NB4 (cell line): ENCODE results near the gene TGM6.
A peak's percentile ranks its signal among the peaks of the same experiment; 100 is the strongest.

Experiments used
- DNase-seq: peaks from one replicate; pipeline ENCODE4 v3.0.0; 2010; ENCODE audit warnings: low read depth
- H3K4me3 ChIP-seq: one replicate; pipeline ENCODE4 v1.5.1; 2011; ENCODE audit warnings: mild to moderate bottlenecking, low read depth, low read length, moderate library complexity
- MYC ChIP-seq: IDR thresholded peaks from 2 replicates; pipeline ENCODE4 v1.6.1; 2011; ENCODE audit warnings: low read depth, low read length
- POLR2A ChIP-seq: IDR thresholded peaks from 2 replicates; pipeline ENCODE4 v1.6.1; 2011; ENCODE audit warnings: mild to moderate bottlenecking; ENCODE audit not compliant: insufficient read length; ENCODE audit errors: extremely low read depth
- TF ChIP-seq, protein P1 (sequence below): IDR thresholded peaks from 2 replicates; pipeline ENCODE4 v1.6.1; 2011; ENCODE audit warnings: low read depth, low read length
- TF ChIP-seq, protein P2 (sequence below): IDR thresholded peaks from one replicate; pipeline ENCODE4 v1.5.1; 2012; ENCODE audit warnings: low read depth, low read length

Gene TGM6

DNA sequence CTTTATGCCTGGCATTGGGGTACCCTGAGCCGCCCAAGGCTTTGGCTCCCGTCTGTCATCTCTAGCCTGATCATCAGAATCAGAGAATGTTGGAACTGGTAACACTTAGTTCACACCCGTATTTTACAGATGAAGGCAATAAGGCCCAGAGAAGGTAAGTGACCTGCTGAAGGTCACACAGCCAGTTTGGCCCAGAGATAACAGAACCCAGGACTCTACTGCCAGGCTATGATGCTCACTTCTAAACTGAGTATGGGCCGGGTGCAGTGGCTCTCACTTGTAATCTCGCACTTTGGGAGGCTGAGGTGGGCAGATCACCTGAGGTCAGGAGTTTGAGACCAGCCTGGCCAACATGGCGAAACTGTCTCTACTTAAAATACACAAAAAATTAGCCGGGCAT, 1.8 kb upstream of the TGM6 start:
- TF ChIP-seq POLR2A = no peak
- TF ChIP-seq MYC = no peak
- TF ChIP-seq, protein P1, sequence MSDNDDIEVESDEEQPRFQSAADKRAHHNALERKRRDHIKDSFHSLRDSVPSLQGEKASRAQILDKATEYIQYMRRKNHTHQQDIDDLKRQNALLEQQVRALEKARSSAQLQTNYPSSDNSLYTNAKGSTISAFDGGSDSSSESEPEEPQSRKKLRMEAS = no peak
- TF ChIP-seq, protein P2, sequence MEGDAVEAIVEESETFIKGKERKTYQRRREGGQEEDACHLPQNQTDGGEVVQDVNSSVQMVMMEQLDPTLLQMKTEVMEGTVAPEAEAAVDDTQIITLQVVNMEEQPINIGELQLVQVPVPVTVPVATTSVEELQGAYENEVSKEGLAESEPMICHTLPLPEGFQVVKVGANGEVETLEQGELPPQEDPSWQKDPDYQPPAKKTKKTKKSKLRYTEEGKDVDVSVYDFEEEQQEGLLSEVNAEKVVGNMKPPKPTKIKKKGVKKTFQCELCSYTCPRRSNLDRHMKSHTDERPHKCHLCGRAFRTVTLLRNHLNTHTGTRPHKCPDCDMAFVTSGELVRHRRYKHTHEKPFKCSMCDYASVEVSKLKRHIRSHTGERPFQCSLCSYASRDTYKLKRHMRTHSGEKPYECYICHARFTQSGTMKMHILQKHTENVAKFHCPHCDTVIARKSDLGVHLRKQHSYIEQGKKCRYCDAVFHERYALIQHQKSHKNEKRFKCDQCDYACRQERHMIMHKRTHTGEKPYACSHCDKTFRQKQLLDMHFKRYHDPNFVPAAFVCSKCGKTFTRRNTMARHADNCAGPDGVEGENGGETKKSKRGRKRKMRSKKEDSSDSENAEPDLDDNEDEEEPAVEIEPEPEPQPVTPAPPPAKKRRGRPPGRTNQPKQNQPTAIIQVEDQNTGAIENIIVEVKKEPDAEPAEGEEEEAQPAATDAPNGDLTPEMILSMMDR = no peak
- no peak for DNase-seq
- H3K4me3 ChIP-seq = no peak overlapping the region

DNA sequence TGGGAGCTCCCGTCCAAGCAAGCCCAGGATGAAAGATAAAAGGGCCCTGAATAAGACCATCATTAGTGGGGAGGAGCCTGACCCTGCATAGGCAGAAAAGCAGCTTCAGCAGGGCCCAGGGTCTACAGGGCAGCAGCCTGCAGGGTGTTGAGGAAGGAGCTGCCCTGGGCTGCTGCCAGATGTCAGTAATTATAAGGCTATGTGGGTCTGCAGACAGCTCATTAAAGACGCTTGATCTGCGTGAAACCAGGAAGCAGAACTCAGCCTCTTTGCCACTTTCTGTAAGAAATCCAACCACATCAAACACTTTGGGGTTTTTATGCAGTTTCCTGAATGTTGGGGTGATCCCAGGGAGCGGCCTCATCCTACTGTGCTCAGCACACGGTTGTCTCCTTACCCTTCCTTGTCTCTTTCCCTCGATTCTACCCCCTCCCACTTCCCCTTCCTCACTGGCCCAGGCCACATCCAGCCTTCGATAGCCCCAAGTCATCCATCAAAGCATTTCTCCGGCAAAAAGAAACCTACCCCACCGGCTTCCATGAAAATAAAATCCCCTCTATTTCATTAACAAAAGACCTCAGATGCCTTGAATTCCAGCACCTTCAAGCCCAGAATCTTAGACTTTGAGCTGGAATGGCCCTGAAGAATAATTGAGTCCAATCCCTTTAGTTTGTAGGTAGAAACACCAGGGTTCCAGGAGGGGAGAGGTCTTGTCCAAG, 1.0 kb upstream of the TGM6 start:
- peak; percentile 35 for DNase-seq
- TF ChIP-seq MYC (no peak), POLR2A (no peak)
- TF ChIP-seq, protein P2 = no peak
- TF ChIP-seq, protein P1 = no peak
- H3K4me3 ChIP-seq = no peak overlapping the region

DNA sequence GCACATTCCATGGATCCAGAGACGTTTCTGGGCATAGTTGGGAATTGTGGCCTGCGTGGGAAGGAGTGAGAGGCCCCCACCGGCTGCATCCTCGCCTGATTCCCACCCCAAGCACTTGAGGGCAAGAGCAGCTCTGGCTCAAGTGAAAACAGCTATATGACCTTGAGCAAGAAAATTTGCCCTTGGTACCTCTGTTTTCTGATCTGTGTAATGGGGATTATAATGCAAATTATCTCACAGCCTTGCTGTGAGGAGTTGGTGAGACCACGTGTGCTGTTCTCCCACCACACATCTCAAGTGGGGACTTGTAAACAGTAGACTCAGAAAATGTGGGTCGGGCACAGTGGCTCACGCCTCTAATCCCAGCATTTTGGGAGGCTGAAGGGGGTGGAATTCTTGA, 602 bp downstream of the TGM6 start:
- no peak overlapping the region for H3K4me3 ChIP-seq
- TF ChIP-seq, protein P1 = no peak
- TF ChIP-seq, protein P2 = no peak
- TF ChIP-seq POLR2A = no peak
- no peak for TF ChIP-seq MYC
- DNase-seq = no peak

DNA sequence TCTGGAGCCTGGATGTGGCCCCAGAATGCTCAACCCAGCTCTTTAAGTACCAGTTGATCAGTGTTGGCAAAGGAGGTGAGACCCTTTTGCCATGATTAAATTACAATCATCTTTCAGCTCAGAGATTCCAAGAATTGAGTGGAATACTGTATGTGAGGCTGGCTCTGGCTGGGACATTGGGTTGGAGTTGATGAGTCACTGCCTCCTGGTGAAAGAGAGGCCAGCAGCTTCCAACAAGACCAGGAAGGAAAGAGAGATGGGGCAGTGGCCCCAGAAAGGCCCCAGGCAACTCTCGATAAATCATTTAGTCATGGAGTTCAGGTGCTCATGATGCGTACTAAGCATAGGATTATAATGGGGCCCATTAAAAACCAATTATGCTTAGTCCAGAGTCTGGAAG, 2.1 kb downstream of the TGM6 start:
- TF ChIP-seq, protein P1 = no peak
- TF ChIP-seq MYC (no peak), POLR2A (no peak)
- TF ChIP-seq, protein P2 = no peak
- no peak for DNase-seq
- no peak overlapping the region for H3K4me3 ChIP-seq

DNA sequence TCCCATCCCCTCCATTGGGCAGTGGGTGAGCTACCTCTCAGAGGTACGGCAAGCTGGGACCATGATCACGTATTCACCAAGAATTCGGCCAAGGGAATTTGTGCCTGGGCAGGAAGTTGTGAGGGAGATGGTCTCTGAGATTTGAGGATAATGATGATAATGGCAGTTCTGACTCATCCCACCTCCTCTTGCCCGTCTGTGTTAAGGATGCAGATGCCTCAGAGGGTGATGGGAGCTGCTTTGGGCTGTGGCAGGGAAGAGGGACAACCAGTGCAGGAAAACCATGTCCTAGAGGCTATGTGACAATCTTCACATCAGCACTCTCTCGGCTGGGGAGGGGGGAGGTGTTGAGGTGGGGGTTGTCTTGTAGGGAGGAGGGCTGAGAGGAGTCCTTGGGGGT, 4.3 kb downstream of the TGM6 start:
- DNase-seq = no peak

More for the DNA sequence above, 4.3 kb downstream of the TGM6 start:
- TF ChIP-seq MYC (no peak), POLR2A (no peak)
- TF ChIP-seq, protein P1 = no peak
- TF ChIP-seq, protein P2 = no peak
- H3K4me3 ChIP-seq = no peak overlapping the region
